Head of caudate nucleus (tissue), 42 donors: Measurements from ENCODE around the gene STX16.
A peak's percentile ranks its signal among the peaks of the same experiment; 100 is the strongest.

Source experiments
- DNase-seq, 42 donors: peaks; one replicate each; pipeline versions ENCODE4 v3.0.0 to v3.0.0-alpha.2; 2020 to 2021; ENCODE audit warnings: mixed read lengths in 7 of 42
- intact Hi-C: fragments of 100-400 bp; cut with DNase I; formaldehyde crosslinking; loops from one replicate; pipeline ENCODE4 v1.15.0; 2022

STX16 gene

DNA sequence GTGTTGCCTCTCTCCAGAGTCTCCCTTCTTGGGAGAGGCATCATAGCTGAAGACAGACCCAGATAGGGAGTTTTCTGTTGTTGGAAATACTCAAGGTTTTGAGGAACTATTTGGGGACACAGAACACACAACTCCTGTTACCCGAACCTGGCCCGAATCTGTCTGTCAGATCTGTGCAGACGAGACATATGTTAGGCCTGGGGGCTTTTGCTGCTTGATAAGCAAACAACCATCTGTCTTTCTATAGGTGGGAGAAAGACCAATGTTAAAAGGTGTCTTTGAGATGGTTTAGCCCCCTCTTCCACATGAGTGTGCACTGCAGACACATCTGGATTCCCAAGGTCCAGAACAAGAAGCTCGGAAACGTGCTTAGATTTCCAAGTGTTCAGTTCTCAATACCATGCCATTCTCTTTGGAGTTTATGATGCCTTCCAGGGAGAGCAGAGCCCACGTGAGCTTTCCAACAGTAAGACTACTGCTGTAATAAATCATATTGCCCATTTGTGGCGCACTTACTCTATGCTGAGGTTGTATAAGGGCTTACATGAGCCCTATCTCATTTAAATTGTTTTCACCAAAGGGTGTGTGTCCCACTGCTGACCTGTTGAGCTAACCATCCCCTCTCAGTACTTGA is 3.8 kb upstream of the STX16 start:
- intact Hi-C loops = loop anchor here (10.0 kb wide), 1 partner anchor 252 kb away; no protein-coding TSS in a partner anchor
- DNase-seq = peak in 3 of 42 donors; percentile 1 to 34 (median 9)

DNA sequence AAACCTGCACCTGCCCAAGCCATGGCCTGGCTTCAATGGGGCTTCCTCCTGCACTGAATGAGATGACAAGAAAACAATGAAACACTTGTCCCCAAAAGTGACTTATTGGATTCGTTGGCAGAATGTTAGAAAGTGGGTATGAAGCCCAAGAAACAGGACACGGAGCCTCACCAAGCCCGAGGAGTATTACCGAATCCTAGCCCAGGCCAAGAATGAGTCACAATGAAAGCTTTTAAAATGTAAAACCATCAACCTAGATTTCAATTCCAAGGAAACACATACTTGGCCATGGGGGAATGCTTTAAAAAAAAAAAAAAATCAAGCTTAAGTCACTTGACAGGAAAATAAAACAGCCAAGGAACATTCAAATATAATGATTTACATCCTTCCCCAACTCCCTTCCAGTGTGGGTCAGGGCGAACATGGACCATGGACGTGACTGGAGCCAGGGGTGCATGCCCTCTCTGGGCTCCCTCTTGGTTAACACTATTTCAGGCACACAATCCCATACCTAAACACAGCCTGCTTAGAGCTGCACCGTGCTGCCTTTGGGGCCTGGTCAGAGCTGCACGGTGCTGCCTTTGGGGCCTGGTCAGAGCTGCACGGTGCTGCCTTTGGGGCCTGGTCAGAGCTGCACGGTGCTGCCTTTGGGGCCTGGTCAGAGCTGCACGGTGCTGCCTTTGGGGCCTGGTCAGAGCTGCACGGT is 3.1 kb upstream of the STX16 start:
- intact Hi-C loops = loop anchor here (10.0 kb wide), 1 partner anchor 253 kb away; no protein-coding TSS in a partner anchor
- DNase-seq = peak in 9 of 42 donors; percentile 9 to 46 (median 23)

DNA sequence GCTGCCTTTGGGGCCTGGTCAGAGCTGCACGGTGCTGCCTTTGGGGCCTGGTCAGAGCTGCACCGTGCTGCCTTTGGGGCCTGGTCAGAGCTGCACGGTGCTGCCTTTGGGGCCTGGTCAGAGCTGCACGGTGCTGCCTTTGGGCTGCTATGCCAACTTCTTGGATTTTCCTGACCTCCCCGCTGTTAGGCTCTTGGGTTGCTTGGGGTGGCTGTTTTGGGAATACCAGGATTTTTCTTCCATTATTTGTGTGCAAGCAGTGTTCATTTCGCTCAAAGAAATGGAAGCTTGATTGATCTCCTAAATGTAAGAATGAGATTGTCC is 2.6 kb upstream of the STX16 start:
- peak in 4 of 42 donors; percentile 1 to 22 (median 10) for DNase-seq
- intact Hi-C loops = loop anchor here (10.0 kb wide), 1 partner anchor 254 kb away; no protein-coding TSS in a partner anchor

DNA sequence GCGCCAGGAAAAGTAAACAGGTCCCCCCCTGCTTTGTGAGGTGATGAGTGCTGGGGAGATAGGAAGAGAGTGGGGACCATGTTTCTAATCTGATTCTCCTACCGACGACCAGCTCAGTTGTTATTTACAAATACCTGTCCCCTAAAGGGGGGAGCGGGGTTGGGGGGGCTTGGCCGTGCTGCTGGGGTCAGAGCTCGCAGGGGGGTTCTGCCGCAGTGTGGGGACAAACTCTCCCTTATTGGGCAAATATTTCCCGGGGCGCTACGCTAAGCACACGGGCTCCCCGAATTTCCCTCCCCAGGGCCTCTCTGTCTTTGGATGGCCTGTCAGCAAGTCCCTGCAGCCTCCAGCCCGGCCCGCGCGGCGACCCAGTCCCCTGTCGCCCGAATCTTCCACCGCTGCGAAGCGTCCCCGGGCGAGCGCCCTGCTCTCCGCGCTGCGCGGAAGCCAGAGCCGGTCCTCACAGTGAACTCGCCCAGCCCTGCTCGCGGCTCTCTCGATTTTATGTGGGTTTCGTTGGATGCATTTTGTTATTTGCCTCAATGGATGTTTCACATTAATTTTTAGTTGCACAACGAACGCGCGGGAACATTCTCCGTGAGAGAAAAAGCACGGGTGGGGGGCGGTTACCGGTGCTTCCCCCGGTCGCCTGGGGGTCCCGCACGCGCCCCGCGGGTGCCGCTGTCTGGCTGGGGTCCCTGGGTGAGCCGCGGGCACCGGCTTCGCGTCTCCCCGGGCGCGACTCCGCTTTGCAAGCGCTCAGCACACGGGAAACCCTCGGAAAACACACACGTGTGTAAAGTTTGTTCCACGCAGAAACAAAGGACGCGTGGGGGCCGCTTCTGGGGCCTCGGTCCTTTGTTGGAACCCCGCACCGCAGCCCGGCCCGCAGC is 1.5 kb upstream of the STX16 start:
- intact Hi-C loops = loop anchor here (5.0 to 10.0 kb wide), 2 partner anchors 43 to 255 kb away; partner anchors contain the start of gene NPEPL1
- DNase-seq = peak in 19 of 42 donors; percentile 9 to 58 (median 29)

DNA sequence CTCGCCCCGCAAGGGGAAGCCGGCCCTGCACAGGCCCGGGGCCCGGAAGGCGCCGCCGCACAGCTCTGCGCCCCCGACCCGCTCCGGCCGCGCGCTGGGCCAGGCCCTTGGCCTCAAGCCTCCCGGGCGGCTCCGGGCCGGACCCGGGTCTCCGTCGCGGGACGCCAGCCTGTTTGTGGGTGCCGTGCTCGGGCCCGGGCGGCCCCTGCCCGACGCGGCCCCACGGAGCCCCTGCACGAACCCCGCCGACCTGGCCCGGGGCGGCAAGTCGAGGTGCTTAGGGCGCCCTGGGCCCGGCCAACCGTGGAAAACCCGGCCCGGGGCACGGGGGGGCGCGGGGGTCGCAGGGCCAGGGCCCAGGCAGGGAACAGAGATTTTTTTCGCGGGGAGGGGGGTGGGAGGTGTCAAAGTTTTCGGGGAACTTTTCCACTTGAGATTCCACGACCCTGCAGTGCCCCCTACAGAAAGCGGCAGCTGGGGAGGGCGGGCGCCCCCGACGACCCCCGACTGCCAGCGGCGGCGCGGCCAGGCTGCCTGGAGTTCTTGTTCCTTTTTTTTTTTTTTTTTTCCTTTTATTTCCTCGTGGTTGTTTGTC is 805 bp upstream of the STX16 start:
- intact Hi-C loops = loop anchor here (5.0 kb wide), 1 partner anchor 42 kb away; the partner anchor contains the start of gene NPEPL1
- peak in 25 of 42 donors; percentile 21 to 75 (median 38) for DNase-seq

DNA sequence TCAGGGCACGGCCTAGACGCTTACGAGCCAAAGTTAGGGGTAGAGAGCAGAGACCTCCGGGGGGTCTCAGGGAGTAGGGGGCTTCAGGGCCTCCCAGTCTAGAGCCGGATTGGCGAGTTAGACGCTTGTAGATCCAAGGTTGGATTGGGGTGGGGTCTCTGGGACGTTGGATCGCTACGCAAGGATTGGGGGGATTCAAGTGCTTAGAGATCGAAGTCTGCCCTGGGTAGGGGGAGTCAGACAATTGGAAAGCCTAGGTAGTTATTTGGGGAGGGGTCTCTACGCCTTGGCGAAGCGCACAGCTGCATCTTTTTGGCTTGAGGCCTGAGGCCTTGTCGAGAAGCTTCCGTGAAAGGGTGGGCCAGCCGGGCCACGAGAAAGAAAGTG is 469 bp downstream of the STX16 start:
- intact Hi-C loops = loop anchor here (5.0 kb wide), 1 partner anchor 41 kb away; the partner anchor contains the start of gene NPEPL1
- peak in 32 of 42 donors; percentile 25 to 78 (median 55) for DNase-seq

DNA sequence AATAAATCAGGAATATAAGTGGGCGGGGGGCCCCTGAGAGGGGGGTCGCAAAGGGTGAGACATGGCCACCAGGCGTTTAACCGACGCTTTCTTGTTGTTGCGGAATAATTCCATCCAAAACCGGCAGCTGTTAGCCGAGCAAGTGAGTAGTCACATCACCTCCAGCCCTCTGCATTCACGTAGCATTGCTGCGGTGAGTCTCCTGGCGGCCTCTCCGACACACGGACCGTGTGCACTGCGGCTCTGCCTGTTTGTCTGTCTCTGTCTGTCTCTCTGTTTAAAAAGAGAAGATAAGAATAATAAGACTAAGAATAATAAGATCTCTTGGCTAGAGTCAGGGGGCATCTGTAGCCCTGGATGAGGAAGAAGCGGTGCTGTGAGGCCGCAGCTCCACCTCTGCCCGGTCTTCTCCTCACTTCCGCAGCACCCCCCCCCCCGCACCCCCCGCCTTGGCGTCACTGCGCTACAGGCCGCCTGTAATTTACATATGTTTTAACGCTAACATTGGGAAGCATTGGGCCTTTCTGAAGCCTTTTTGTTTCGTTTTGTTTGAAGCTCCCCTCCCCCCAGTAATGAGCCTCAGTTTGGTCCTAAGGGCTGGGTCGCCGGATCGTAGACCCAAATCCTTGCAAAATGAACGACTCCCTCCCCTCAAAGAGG is 993 bp downstream of the STX16 start:
- peak in 26 of 42 donors; percentile 10 to 58 (median 38) for DNase-seq
- intact Hi-C loops = loop anchor here (5.0 kb wide), 1 partner anchor 40 kb away; the partner anchor contains the start of gene NPEPL1

DNA sequence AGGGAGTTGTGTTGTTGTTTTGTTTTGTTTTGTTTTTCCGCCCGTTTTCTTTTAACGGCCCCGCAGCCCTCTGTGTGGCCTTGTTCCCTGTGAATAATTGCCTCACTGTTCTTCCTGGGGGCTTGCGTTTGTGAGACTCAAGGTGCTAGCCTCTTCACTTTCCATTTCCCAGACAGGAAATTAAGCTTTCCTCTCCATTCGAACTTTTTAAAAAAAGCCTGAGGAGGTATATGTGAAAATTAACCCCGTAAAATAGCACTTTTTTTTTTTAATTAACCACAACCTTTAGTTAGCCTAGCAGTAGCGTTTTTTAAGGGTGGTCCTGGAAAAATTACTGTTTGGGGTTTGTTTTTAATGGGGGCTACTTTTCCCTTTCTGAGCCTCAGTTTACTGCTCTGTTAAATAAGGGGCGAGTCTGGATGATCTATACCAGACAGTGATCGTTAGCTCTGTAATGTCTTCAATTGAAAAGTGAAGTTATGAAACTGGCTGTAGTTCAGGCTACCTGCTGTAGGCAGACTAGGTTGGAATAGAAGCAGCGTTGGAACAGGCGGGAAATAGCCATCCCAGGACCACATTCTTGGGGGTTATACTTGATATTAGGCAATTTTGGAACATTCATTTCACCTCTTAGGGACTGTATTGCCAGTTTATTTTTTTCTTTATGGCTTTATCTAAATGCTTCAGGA is 1.7 kb downstream of the STX16 start:
- intact Hi-C loops = loop anchor here (5.0 kb wide), 1 partner anchor 40 kb away; the partner anchor contains the start of gene NPEPL1
- peak in 1 of 42 donors; percentile 31 for DNase-seq

DNA sequence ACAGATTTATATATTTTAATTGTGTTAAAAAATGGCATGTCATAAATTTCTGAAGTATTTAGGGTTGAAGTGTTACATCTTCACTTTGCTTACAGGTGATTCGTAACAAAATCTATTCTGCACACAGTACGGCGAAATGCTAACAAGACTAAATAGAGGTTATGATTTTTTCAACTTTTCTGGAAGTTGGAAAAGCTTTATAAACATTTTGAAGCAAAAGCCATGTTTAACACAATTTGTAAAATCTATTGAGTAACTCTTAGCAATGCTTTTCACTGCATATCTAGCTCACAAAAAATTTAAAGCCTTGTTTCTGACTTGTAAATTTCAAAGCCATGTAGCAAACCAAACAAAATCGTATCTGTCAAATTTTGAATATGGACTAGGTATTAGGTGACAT is 3.3 kb downstream of the STX16 start:
- intact Hi-C loops = loop anchor here (5.0 kb wide), 1 partner anchor 38 kb away; the partner anchor contains the start of gene NPEPL1
- DNase-seq = no peak

DNA sequence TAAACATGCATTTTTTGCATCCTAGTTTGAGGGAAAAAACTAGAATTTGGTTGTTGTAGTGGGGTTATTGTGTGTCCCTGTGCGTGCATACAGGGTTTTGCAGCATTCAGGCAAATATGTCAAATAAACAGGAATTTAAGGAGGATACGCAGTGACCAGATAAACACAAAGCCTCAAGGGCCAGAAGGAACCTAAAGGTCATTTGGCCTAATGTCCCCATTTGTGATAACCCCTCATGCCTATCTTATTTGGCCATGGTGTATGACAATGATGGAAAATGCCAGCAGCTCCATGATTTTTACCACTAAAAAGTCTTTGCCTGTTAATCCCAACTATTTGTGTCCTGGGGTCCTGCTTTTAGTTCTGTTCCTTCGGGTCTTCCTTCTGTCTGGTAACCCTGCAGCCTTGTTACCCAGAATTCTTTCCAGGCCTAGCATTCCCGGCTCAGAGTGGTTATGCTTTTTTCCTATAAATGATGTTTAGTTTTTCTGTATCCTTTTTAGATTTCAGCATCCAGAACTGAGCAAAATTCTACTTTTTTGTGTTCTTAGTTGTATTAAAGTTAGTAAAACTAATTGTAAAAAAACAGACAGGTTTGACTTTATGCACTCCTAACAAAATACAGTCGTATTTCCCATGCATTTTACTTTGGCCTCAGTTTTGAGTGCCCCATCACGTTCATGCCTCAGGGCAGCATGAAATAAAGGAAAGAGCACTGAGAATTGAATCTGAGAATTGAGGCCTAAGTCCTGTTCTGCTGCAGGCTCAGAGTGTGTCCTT is 4.4 kb downstream of the STX16 start:
- intact Hi-C loops = no loop called here
- peak in 1 of 42 donors; percentile 18 for DNase-seq

DNA sequence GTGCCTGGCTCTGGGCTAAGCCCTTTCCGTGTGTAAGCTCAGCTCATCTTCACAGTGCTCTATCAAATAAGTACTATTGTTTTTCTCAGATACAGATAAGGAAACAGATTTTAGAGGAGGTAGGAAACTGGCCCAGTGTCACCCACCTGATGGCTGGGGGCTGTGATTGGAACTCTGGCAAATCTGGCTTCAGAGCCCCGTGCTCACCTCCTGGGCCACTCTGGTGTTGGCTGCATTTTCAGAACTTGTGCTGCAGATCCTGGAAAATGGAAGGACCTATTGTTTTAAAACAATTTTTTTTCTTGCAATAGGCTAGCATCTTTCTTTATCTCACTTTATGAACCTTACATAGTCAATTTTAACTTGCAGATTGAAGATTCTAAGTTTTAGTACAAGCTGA is 5.7 kb downstream of the STX16 start:
- DNase-seq = peak in 1 of 42 donors; percentile 36
- intact Hi-C loops = no loop called here

DNA sequence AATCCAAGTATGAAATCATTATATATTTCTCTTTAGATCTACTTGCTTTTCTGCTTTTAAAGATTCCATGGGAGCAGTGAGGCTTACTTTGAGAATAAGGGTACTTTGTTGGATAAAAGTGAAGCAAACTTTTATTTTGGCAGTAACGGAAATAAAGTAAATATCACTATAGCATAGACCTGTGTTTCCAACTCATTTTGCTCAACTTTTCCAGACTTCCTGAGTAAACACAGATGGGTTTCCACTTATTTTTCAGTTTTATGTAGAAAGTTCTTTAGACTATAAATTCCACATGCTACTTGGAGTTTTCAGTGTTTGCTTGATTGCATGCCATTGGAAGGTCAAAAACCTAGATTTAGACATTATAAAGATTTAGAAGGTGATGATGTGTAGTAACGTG is 6.2 kb downstream of the STX16 start:
- intact Hi-C loops = no loop called here
- DNase-seq = no peak

DNA sequence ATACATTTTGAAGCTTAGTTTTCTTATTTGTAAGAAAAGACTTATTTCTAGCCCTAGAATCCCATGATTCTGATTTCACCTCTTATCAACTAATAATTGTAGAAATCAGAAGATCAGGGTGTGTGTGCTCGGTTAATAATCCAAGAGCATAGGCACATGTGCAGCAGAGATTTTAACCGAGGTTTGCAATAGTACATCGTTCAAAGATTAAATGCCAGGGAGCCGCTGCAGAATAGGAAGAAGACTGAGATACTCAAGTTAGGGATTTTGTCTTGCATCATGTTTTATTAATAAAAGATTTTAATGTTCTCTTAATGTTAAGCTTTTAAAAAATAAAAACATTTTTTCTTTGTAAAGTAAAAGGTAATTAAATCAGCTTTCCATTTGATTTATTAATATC is 6.9 kb downstream of the STX16 start:
- peak in 1 of 42 donors; percentile 40 for DNase-seq
- intact Hi-C loops = no loop called here

DNA sequence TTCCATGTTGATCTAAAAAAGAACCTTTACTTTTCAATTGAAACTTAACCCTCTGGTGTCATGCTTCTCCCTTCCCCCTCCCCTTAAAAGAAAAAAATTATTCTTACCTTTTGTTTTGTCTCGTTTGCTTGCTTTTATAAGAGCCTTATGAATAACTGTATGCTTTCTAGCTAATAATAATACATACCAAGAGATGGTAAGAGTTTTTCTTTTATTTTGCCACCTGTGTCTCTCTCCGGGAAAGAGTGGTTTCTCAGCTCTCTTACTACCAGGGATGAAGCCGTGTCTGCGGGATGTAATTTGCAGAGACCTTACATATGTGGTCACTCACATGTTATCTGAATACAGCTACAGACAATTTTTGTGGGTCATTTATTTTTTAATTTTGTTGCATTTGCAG is 7.7 kb downstream of the STX16 start:
- DNase-seq = peak in 1 of 42 donors; percentile 16
- intact Hi-C loops = no loop called here

DNA sequence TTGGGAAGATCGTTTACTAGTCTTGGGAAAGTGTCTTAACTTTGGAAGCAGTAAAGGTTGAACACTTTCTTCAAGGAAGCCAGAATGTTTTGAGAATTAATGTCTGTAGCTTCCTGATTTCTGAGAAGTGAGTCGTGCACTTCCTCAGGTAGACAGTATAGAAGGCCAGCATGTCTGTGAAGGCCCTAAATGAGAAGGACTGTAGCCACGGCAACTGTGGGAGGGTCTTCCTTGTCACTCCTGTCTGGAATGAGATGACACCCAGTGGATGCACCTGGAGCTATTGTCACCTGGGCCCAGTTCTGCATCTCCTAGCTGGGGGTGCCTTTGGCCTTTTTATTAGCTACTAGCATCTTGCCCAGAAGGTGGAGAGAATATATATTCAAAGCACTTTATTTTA is 8.8 kb downstream of the STX16 start:
- DNase-seq = no peak
- intact Hi-C loops = no loop called here

DNA sequence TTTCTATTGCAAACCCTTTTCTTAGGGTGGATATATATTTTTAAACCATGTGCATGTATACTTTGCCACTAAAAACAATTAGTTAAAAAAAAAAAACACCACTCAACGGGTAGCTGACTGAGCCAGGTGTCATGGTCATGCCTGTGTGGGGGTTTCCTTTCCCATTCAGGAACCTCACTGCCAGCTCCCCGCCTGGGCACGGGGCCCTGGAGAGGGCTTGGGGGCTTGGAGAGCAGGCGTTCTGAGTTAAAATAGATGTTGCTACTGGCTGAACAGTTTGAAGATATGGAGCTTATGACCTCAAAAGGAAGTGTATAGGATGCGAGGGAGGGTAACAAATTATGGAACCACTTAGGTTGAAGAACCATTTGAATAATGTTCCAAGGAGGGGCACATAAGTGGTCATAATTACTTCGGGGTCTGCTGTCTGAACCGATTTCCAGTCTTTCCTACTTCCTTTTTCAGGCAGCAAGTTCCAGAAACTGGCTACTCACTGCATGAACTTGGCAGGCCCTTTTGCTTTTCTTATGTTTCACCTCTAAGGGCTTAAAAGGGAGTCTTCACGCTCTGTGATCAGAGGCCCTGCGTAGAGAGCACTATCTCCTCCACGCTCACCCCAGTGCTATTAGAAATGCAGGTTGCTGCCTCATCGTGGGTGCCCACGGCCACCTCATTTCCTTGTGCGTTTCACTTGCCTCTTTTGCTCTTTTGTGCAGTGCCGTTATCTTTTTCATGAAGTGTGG is 9.9 kb downstream of the STX16 start:
- intact Hi-C loops = no loop called here
- peak in 1 of 42 donors; percentile 5 for DNase-seq
